ENCODE data around the gene LCMT2. TPM values are rescaled to one million over a fixed set of nuclear protein-coding genes. Genes with fewer than 3 reads are reported as not detected.
A peak's percentile ranks its signal among the peaks of the same experiment; 100 is the strongest.

The LCMT2 gene
- total RNA-seq, 1 experiment from 2014 or later: not detected

DNA sequence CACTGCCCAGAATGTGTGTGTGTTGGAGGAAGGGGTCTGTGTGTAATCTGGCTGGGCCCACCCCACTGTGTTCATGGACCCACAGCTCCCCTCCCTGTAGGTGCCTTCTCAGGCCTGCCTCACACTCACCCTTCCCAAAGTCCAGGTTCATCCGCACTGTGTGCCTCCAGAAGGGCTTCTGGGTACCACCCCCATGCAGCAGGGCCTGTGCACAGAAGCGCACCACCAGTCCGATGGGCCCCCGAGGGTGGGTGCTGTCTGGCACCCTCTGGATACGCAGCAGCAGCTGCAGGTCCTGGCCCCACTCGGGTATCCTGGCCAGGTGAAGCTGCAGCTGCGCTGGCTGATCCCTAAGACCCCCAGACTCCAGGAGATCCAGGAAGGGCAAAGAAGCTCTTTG is 50.9 kb downstream of the LCMT2 start:
- in situ Hi-C loops (cut with HindIII; ENCODE audit: low sequenced_read_pairs): no loop called here
- no peak for DNase-seq (ENCODE audit: low spot score)

DNA sequence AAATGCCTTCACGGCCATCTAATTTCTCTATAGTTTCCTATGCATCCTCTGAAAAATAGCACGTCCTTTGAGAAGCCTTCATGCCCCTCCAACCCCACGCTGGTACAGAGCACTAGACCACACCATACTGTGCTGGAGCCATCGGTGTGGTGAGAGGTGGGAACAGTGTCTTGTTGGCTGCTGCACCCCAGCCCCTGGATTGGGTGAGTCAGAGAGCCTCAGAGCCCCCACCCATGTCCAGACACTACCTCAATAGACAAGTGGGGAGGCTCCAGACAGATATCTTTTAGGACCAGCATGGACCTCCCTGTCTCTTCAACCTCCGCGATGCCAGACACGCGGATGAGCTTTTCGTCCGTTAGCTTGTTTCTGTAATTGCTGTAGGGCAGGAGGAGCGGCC is 51.5 kb downstream of the LCMT2 start:
- in situ Hi-C loops (cut with HindIII; ENCODE audit: low sequenced_read_pairs): no loop called here
- DNase-seq (ENCODE audit: low spot score): no peak

DNA sequence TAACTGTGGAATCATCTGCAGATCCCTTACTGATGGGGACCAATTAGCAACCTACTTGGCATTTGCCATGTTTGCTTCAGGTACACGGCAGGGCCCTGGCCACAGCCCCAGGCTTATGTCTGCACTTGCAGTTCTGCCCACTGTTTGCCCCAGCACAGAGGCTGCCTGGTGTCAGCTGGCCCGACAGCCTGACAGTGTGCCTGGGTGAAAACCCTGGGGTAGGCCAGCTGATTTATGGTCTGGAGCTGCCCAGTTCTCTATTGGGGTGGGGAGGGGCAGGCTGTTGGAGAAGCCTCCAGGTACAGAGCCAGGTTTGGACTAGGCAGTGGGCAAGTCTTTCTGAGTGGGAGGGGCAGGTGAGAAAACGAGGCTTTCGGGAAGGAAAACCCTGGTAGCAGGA is 52.5 kb downstream of the LCMT2 start:
- in situ Hi-C loops (cut with HindIII; ENCODE audit: low sequenced_read_pairs): no loop called here
- peak; percentile 73 for DNase-seq (ENCODE audit: low spot score)

DNA sequence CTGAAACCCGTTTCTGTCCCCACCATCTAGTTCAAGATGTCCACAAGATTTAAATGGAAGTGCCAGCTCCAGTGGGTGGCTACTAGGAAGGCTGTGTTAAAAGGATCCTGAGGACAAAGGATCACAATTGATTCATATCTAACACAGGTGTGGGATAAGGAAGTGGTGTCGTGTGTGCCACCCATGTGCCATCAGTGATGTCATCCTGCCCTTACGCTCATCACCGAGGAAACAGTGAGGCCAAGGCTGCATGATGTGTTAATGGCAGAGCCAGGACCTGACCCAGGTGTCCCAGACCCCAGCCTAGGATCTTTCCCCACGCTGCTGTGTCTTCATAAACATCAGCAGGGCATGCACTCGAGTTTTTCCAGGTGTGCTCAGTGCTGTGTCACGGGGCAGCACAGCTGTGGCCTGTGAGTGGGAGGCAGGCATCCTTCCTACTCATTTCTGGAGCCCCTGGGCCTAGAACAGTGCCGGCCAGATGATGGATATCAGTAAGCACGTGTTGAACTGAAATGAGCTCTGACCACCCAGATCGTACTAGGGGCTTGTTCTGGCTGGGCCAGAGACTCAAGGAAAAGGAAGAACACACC is 53.0 kb downstream of the LCMT2 start:
- in situ Hi-C loops (cut with HindIII; ENCODE audit: low sequenced_read_pairs): no loop called here
- no peak for DNase-seq (ENCODE audit: low spot score)

DNA sequence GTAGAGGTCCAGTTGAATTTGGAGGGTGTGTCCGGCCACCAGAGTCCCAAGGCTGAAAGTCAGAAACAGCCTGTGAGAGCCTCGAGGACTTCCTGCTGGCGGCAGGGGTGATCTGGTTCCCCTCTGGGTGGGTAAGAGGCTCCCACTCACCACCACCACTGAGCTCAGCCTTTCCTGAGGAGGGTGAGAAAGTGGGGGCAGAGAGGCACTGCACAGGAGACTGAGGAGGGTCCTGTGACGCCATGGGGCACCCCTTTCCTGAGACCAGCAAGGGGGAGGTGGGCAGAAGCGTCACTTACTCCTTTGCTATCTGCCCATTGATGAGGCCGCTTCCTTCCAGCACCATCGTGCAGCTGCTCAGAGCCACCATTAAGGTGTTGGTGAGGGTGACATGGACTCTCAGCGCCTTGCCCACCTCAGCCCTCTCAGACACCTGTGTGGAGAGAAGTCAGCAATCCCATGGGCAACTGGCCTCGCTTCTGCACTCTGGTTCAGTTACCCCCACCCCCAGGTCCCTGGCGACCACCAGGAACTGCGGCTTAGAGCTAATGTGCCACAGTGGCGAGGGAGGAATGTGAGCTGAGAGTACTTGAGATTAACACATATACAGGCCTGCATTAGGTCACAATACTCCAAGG is 53.7 kb downstream of the LCMT2 start:
- in situ Hi-C loops (cut with HindIII; ENCODE audit: low sequenced_read_pairs): no loop called here
- DNase-seq (ENCODE audit: low spot score): no peak

DNA sequence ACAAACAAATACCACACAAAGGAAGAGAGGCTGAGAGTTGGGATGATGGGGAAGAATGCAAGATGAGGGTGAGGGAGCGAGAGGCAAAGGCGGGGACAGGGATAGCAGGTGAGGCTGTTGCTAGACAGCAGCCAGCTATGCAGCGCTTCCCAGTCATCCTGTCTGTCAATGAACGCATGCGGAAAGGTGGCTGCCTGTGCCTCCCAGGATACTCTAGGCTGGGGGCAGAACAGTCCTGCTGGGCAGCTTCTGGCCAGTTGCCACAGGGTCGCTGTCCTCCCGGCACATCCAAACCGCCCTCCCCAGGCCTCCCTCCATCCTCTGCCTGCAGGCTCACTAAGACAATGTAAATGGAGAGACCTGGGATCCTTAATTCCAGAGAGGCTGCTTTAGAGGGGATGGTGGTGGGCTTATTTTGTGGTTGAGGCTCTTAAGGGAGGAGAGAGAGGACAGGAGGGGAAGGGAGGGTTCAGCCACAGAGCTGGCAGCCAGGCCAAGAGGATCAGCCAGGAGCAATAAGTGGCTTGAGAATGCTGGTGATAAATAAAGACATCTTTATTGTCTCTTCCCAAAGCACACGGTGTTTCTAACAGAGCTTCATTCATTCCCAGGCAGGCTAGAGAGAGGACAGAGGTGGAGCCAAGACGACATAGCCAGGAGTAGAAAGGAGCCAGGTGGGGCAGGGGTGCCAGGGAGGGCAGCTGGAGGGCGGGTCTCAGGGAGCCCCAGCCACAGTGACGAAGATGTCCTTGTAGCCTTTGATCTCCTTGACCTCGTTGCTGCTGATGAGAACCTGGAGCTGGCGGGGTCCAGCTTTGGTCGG is 54.4 kb downstream of the LCMT2 start:
- in situ Hi-C loops (cut with HindIII; ENCODE audit: low sequenced_read_pairs): no loop called here
- no peak for DNase-seq (ENCODE audit: low spot score)

DNA sequence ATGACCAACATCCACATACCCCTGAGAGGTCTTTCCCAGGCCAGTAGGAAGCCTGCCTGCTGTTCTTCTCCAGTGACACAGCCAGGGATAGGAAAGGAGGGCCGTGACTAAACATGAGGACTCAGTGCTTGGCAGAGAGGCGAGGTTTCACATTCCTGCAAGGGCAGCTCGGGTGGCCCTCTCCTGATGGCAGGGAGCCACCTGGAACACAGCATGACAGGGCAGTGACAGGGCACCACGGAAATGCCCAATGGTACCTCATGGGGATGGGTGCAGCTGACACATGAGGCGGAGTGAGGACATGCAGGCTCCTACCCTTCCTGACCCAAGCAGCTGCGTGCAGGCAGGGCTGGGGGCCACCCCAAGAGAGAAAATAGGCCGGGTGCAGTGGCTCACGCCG is 56.2 kb downstream of the LCMT2 start:
- in situ Hi-C loops (cut with HindIII; ENCODE audit: low sequenced_read_pairs): no loop called here
- DNase-seq (ENCODE audit: low spot score): no peak

Other genes with a start within 250 kb of the LCMT2 start
- gene UBR1, start 224.5 kb downstream of the LCMT2 start, total RNA-seq (2014; rRNA removed; shearing (Covaris generic)): 7.5 and 18.8 TPM in 2 replicates
- gene TMEM62, start 197.0 kb downstream of the LCMT2 start, total RNA-seq (2014; rRNA removed; shearing (Covaris generic)): 12.7 and 22.0 TPM in 2 replicates
- 32.1 and 38.9 TPM in 2 replicates for gene CCNDBP1, start 145.2 kb downstream of the LCMT2 start, total RNA-seq (2014; rRNA removed; shearing (Covaris generic))
- gene EPB42, start 109.6 kb downstream of the LCMT2 start, total RNA-seq (2014; rRNA removed; shearing (Covaris generic)): not detected in 2 replicates
- gene TGM5, start 63.6 kb downstream of the LCMT2 start, total RNA-seq (2014; rRNA removed; shearing (Covaris generic)): not detected in 2 replicates
- not detected in 2 replicates for gene TGM7, start 28.3 kb downstream of the LCMT2 start, total RNA-seq (2014; rRNA removed; shearing (Covaris generic))
- gene ZSCAN29, start 40.5 kb upstream of the LCMT2 start, total RNA-seq (2014; rRNA removed; shearing (Covaris generic)): 19.0 and 35.6 TPM in 2 replicates
- gene TUBGCP4, start 40.5 kb upstream of the LCMT2 start, total RNA-seq (2014; rRNA removed; shearing (Covaris generic)): 19.2 and 24.0 TPM in 2 replicates
- 79.1 and 84.7 TPM in 2 replicates for gene TP53BP1, start 162.6 kb upstream of the LCMT2 start, total RNA-seq (2014; rRNA removed; shearing (Covaris generic))
- gene MAP1A, start 187.0 kb upstream of the LCMT2 start, total RNA-seq (2014; rRNA removed; shearing (Covaris generic)): 10.0 and 16.4 TPM in 2 replicates

Measured in G401 (cell line).